CD4-positive, alpha-beta T cell (primary cell): Measurements from ENCODE around the gene DCAF4. TPM values are rescaled to one million over a fixed set of nuclear protein-coding genes. Genes with fewer than 3 reads are reported as not detected.

ENCODE experiments used
- ATAC-seq: fragments of 200-7000 bp; cut with Tn5 transposase; one replicate; pipeline ENCODE4 v1.10.0; 2022; ENCODE audit warnings: mild to moderate bottlenecking; ENCODE audit not compliant: poor library complexity
- CTCF ChIA-PET: fragments of 350-600 bp; sonication (Branson Sonifier 250); formaldehyde crosslinking; loops from one replicate; lab custom pipeline; 2021; ENCODE audit warnings: antibody characterized with exemption, inconsistent platforms; lab: Charles Lee
- POLR2A ChIA-PET: fragments of 350-600 bp; sonication (Branson Sonifier 250); formaldehyde crosslinking; loops from one replicate; lab custom pipeline; 2021; ENCODE audit warnings: antibody characterized with exemption, inconsistent platforms; lab: Charles Lee
- DNase-seq, 14 experiments: peaks; one replicate each; pipeline ENCODE4 v3.0.0-alpha.2; 2013 to 2020; ENCODE audit warnings: mixed read lengths in 2 of 14
- H3K27ac ChIP-seq, 2 donors: one replicate each; pipeline versions ENCODE4 v1.5.1 to v1.7.0; 2013; ENCODE audit warnings: low read length in 2 of 2, low read depth in 1 of 2, mild to moderate bottlenecking in 1 of 2
- H3K27me3 ChIP-seq, 2 experiments: 1 replicate in 1 of 2; 2 replicates in 1 of 2; pipeline versions ENCODE4 v1.6.1 to v1.7.0; 2013; ENCODE audit warnings: low read length in 2 of 2, control low read depth in 1 of 2, mild to moderate bottlenecking in 1 of 2, moderate library complexity in 1 of 2; ENCODE audit not compliant: insufficient read depth in 2 of 2, control insufficient read depth in 1 of 2
- H3K36me3 ChIP-seq: one replicate; pipeline ENCODE4 v1.6.1; 2013; ENCODE audit warnings: low read length, control low read depth; ENCODE audit not compliant: insufficient read depth
- H3K4me1 ChIP-seq: one replicate; pipeline ENCODE4 v1.6.1; 2013; ENCODE audit warnings: low read length, control low read depth; ENCODE audit not compliant: insufficient read depth
- H3K4me3 ChIP-seq: one replicate; pipeline ENCODE4 v1.5.1; 2013; ENCODE audit warnings: mild to moderate bottlenecking, low read length, moderate library complexity
- H3K9me3 ChIP-seq, 2 experiments: 1 replicate in 1 of 2; 2 replicates in 1 of 2; pipeline versions ENCODE4 v1.6.1 to v1.7.0; 2013; ENCODE audit warnings: low read length in 2 of 2, mild to moderate bottlenecking in 2 of 2, control low read depth in 1 of 2, moderate library complexity in 1 of 2; ENCODE audit not compliant: control insufficient read depth in 1 of 2, insufficient read depth in 1 of 2
- H3K27ac Mint-ChIP-seq: one replicate; pipeline ENCODE4 v1.8.0; 2020; ENCODE audit warnings: mixed read lengths
- H3K27me3 Mint-ChIP-seq: one replicate; pipeline ENCODE4 v1.8.0; 2021; ENCODE audit warnings: mixed read lengths
- H3K36me3 Mint-ChIP-seq: one replicate; pipeline ENCODE4 v1.8.0; 2021; ENCODE audit warnings: low read depth, mixed read lengths
- H3K4me1 Mint-ChIP-seq: one replicate; pipeline ENCODE4 v1.8.0; 2021; ENCODE audit warnings: low read depth, mixed read lengths
- H3K4me3 Mint-ChIP-seq: one replicate; pipeline ENCODE4 v1.8.0; 2020; ENCODE audit warnings: mild to moderate bottlenecking, mixed read lengths
- H3K9me3 Mint-ChIP-seq: one replicate; pipeline ENCODE4 v1.8.0; 2020; ENCODE audit warnings: mixed read lengths
- CTCF ChIP-seq: fragments of 200-600 bp; IDR thresholded peaks from one replicate; pipeline ENCODE4 v1.8.0; 2022; ENCODE audit warnings: antibody characterized with exemption, mild to moderate bottlenecking
- intact Hi-C, 2 experiments: fragments of 100-400 bp; cut with DNase I in 1 of 2; cut with micrococcal nuclease in 1 of 2; formaldehyde crosslinking; loops; one replicate each; pipeline versions ENCODE4 v1.15.1 to v1.9.0; 2023 to 2025; cut with DNase I, micrococcal nuclease
- total RNA-seq, 174 experiments: library from RNA in 2 of 174; stranded (reverse) in 2 of 174; gene quantifications; one replicate each; pipeline ENCODE4 v1.2.3 and lab custom pipeline; 2021 to 2026

Gene DCAF4
- total RNA-seq, 2 experiments from 2014 or later = 20.8 to 22.8 TPM

DNA sequence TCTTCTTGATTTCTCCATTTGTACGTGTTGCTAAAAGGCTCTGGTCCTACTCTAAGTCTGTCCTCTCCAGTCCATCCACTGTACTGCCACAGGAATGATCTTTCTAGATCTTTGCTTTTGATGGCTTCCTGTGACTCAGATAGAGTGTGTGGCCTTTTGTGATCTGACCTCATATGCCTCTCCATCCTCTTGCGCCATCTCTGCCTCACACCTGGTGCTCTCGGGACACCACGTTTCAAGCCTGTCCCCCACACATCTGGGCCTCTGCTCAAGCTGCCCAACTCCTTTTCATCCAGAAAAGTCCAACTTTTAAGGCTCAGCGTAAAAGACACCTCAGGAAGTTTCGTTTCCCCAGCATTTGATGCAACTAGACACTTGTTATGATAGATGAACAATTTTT is 39.0 kb downstream of the DCAF4 start:
- TF ChIP-seq CTCF = no peak
- Histone ChIP-seq H3K27ac (no peak overlapping the region), H3K36me3 (peaks cover 24% of the 10 kb centered on the region), H3K4me1 (no peaks in the 10 kb centered on the region), H3K27me3 (no peaks in the 10 kb centered on the region), H3K9me3 (no peaks in the 10 kb centered on the region), H3K4me3 (no peak overlapping the region)
- peaks cover 59% of the 10 kb centered on the region for H3K36me3 Mint-ChIP-seq
- H3K4me1 Mint-ChIP-seq = no peaks in the 10 kb centered on the region
- ChIA-PET POLR2A (no interaction called here), CTCF (no interaction called here)
- DNase-seq = no peak
- intact Hi-C loops = no loop called here
- no peaks in the 10 kb centered on the region for H3K9me3 Mint-ChIP-seq
- no peaks in the 10 kb centered on the region for H3K27me3 Mint-ChIP-seq
- H3K27ac Mint-ChIP-seq = no peak overlapping the region
- no peak overlapping the region for H3K4me3 Mint-ChIP-seq
- no peak for ATAC-seq

DNA sequence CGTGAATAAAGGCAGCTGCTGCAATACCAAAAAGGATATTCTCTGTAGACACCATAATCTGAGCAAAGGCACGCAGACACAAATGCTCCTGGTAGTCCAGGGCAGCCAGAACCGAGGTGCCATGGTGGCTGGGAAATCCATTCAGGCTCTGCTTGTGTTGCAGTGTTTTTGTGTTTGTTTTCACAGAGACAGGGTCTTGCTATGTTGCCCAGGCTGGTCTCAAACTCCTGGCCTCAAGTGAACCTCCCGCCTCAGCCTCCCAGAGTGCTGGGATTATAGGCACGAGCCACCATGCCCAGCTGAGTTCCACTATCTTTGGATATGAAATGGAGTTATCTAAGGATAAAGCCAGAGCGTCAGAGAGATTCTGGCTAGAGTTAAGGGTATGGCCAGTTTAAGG is 39.8 kb downstream of the DCAF4 start:
- H3K27me3 ChIP-seq = no peaks in the 10 kb centered on the region
- ChIA-PET CTCF (no interaction called here), POLR2A (interaction anchor here (0.6 to 0.8 kb wide), 2 partner anchors 170 to 498 kb away, joined by 3 read pairs; partner anchors contain the start of gene PSEN1)
- no peaks in the 10 kb centered on the region for H3K27me3 Mint-ChIP-seq
- no peak for ATAC-seq
- no peaks in the 10 kb centered on the region for H3K9me3 ChIP-seq
- H3K4me1 ChIP-seq = no peaks in the 10 kb centered on the region
- no peaks in the 10 kb centered on the region for H3K9me3 Mint-ChIP-seq
- no peak overlapping the region for H3K4me3 ChIP-seq
- no peaks in the 10 kb centered on the region for H3K4me1 Mint-ChIP-seq
- H3K27ac ChIP-seq = no peak overlapping the region
- H3K27ac Mint-ChIP-seq = no peak overlapping the region
- intact Hi-C loops = no loop called here
- DNase-seq = no peak
- H3K36me3 Mint-ChIP-seq = peaks cover 58% of the 10 kb centered on the region
- H3K4me3 Mint-ChIP-seq = no peak overlapping the region
- H3K36me3 ChIP-seq = peaks cover 31% of the 10 kb centered on the region
- TF ChIP-seq CTCF = no peak

- peaks cover 32% of the 10 kb centered on the region for H3K36me3 ChIP-seq
- no peaks in the 10 kb centered on the region for H3K9me3 ChIP-seq
- H3K4me1 ChIP-seq = no peaks in the 10 kb centered on the region
- ChIA-PET POLR2A (no interaction called here), CTCF (no interaction called here)
- Mint-ChIP-seq H3K27ac (no peak overlapping the region), H3K36me3 (peaks cover 58% of the 10 kb centered on the region), H3K27me3 (no peaks in the 10 kb centered on the region), H3K9me3 (no peaks in the 10 kb centered on the region), H3K4me3 (no peak overlapping the region), H3K4me1 (no peaks in the 10 kb centered on the region)
- TF ChIP-seq CTCF = no peak
- H3K27ac ChIP-seq = no peak overlapping the region
- no peak for ATAC-seq
- no peak overlapping the region for H3K4me3 ChIP-seq
- no peak for DNase-seq
- H3K27me3 ChIP-seq = no peaks in the 10 kb centered on the region
- intact Hi-C loops = no loop called here
Observed at GRCh38 chr14:72968316-72968715, 42.1 kb downstream of the DCAF4 start.
